Measurements from ENCODE around the gene FICD. TPM values are rescaled to one million over a fixed set of nuclear protein-coding genes. Genes with fewer than 3 reads are reported as not detected.

FICD gene
- polyA plus RNA-seq, 1 experiment: 1.4 TPM

GRCh38 chr12:108491256-108491655, 23.8 kb upstream of the FICD start:
- Histone ChIP-seq H3K27ac (ENCODE audit: low read depth, low read length) (no peak overlapping the region), H3K4me3 (ENCODE audit: low read depth, low read length) (no peak overlapping the region), H3K9me3 (ENCODE audit: control insufficient read depth, insufficient read depth, low read length) (no peaks in the 10 kb centered on the region), H3K27me3 (ENCODE audit: control insufficient read depth, insufficient read depth, low read length) (no peaks in the 10 kb centered on the region)
- ChIA-PET POLR2A (no interaction called here), CTCF (no interaction called here)
- no peak for TF ChIP-seq CTCF (IDR thresholded peaks at IDR 0.05; ENCODE audit: low read depth, low read length)
- DNase-seq (ENCODE audit: low read depth, low spot score): no peak

- no peak overlapping the region for H3K27ac ChIP-seq (ENCODE audit: low read depth, low read length)
- peak; percentile 50 for TF ChIP-seq CTCF (IDR thresholded peaks at IDR 0.05; ENCODE audit: low read depth, low read length)
- CTCF ChIA-PET: no interaction called here
Measured at GRCh38 chr12:108495054-108495453, 20.0 kb upstream of the FICD start.

GRCh38 chr12:108495823-108496579, 19.1 kb upstream of the FICD start:
- Histone ChIP-seq H3K27me3 (ENCODE audit: control insufficient read depth, insufficient read depth, low read length) (no peaks in the 10 kb centered on the region), H3K9me3 (ENCODE audit: control insufficient read depth, insufficient read depth, low read length) (no peaks in the 10 kb centered on the region), H3K4me3 (ENCODE audit: low read depth, low read length) (no peak overlapping the region), H3K27ac (ENCODE audit: low read depth, low read length) (no peak overlapping the region)
- no peak for TF ChIP-seq CTCF (IDR thresholded peaks at IDR 0.05; ENCODE audit: low read depth, low read length)
- POLR2A ChIA-PET: no interaction called here
- CTCF ChIA-PET: interaction anchor here (0.9 to 1.1 kb wide), 2 partner anchors 13 to 16 kb away, joined by 3 read pairs; no protein-coding TSS in a partner anchor
- DNase-seq (ENCODE audit: low read depth, low spot score): no peak

More at GRCh38 chr12:108495054-108495453, 20.0 kb upstream of the FICD start:
- DNase-seq (ENCODE audit: low read depth, low spot score): no peak
- Histone ChIP-seq H3K27me3 (ENCODE audit: control insufficient read depth, insufficient read depth, low read length) (no peaks in the 10 kb centered on the region), H3K9me3 (ENCODE audit: control insufficient read depth, insufficient read depth, low read length) (no peaks in the 10 kb centered on the region), H3K4me3 (ENCODE audit: low read depth, low read length) (no peak overlapping the region)
- POLR2A ChIA-PET: no interaction called here

GRCh38 chr12:108498136-108498535, 16.9 kb upstream of the FICD start:
- Histone ChIP-seq H3K4me3 (ENCODE audit: low read depth, low read length) (no peak overlapping the region), H3K27ac (ENCODE audit: low read depth, low read length) (no peak overlapping the region), H3K27me3 (ENCODE audit: control insufficient read depth, insufficient read depth, low read length) (no peaks in the 10 kb centered on the region), H3K9me3 (ENCODE audit: control insufficient read depth, insufficient read depth, low read length) (no peaks in the 10 kb centered on the region)
- DNase-seq (ENCODE audit: low read depth, low spot score): no peak
- CTCF ChIA-PET: interaction anchor here (0.7 kb wide), 1 partner anchor 446 kb away, joined by 3 read pairs; no protein-coding TSS in a partner anchor
- POLR2A ChIA-PET: no interaction called here
- TF ChIP-seq CTCF (IDR thresholded peaks at IDR 0.05; ENCODE audit: low read depth, low read length): no peak

GRCh38 chr12:108502922-108503321, 12.2 kb upstream of the FICD start:
- TF ChIP-seq CTCF (IDR thresholded peaks at IDR 0.05; ENCODE audit: low read depth, low read length): no peak
- Histone ChIP-seq H3K27me3 (ENCODE audit: control insufficient read depth, insufficient read depth, low read length) (peaks cover 3% of the 10 kb centered on the region), H3K27ac (ENCODE audit: low read depth, low read length) (no peak overlapping the region), H3K4me3 (ENCODE audit: low read depth, low read length) (no peak overlapping the region), H3K9me3 (ENCODE audit: control insufficient read depth, insufficient read depth, low read length) (no peaks in the 10 kb centered on the region)
- no peak for DNase-seq (ENCODE audit: low read depth, low spot score)
- ChIA-PET CTCF (interaction anchor here (1.0 kb wide), 1 partner anchor 9 kb away, joined by 3 read pairs; no protein-coding TSS in a partner anchor), POLR2A (no interaction called here)

Data from AG04450 (cell line).